Inferior parietal cortex (tissue), 1 donor: ENCODE measurements around the gene NUDT6.
"Not testable (repeated sequence)": the region's sequence is repeated elsewhere in the genome, so short reads cannot be mapped to it uniquely, and the experiment has no call there.

Experiments used
- DNase-seq: peaks from one replicate; pipeline ENCODE4 v3.0.0-alpha.2; 2016; ENCODE audit errors: extremely low spot score

Gene NUDT6, protein sequence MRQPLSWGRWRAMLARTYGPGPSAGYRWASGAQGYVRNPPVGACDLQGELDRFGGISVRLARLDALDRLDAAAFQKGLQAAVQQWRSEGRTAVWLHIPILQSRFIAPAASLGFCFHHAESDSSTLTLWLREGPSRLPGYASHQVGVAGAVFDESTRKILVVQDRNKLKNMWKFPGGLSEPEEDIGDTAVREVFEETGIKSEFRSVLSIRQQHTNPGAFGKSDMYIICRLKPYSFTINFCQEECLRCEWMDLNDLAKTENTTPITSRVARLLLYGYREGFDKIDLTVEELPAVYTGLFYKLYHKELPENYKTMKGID

DNA sequence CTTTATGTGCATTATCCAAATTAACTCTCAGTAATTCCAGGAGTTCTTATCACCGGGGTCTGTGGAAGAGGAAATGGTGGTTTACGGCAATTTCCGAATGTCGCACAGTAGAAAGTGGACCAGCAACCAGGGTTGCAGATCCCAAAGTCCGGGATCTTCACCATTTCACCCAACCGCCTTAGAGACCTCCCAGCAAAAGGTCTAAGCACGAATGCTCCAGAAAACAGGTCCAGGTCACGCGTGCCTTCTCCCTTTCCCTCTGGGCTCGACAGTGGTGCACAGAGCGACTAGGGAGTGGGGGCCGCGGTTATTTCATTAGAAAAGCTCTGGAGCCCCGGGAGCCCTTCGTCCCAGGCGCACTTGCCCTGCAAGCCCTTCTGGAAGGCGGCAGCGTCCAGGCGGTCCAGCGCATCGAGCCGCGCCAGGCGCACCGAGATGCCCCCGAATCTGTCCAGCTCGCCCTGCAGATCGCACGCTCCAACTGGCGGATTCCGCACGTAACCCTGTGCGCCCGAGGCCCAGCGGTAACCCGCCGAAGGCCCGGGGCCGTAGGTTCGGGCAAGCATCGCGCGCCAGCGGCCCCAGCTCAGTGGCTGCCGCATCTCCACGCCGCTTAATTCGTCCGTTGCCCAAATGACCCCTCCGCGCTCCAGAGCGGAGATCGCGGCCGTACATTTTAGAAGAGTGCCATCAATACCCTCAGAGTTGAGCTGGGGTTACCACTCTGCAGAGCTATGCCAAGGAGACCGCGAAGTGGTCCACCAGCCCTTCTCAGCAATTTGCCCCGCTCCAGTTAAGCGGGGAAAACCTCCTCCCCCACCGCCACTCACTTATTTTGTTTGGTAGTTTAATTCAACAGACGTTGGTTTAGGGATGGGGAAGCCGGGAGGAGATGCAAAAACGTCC lies at the start of gene NUDT6:
Gene NUDT6 (minus strand): TSS at position 627 of the 906 bp plus-strand sequence. CDS start 25 bp downstream, at position 602.
- DNase-seq: peak; percentile 79

DNA sequence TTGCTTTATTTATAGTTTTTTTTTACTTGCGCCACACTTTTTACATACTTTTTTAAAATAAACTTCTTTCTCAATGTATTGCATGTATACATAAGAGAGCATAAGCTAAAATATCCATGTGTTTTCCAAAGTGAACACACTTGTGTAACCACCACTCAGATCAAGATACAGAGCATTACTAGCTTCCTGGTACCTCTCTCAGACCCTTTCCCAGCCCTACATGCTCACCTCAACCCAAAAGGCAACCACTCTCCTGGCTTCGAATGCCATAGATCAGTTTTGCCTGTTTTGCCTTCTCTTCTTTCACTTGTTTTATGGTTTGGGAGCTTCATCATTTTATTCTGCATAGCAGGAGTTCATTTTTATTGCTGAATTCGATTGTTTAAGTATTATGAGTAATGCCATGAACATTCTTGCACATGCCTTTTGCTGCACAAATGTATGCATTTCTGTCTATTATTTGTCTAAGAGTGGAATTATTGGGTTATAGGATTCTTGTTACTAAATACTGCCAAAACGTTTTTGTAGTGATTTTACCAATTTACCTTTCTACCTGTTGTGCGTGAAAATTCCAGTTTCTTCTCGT lies 45.9 kb upstream of the NUDT6 start:
- DNase-seq: no peak

DNA sequence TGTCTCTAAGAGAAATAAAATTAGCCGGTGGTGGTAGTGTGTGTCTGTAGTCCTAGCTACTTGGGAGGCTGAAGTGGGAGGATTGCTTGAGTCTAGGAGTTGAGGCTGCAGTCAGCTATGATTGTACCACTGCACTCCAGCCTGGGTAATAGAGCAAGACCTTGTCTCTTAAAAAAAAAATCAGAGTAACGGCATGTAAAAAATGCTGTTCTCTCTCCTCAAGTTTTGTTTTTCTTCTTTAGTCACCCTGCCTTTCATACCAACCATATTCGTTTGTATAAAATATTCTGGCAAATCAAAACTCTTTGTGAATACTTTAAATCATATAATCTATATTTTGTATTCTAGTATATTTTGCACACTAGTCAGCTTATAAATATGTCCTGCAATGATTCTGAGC lies 44.8 kb upstream of the NUDT6 start:
- no peak for DNase-seq

DNA sequence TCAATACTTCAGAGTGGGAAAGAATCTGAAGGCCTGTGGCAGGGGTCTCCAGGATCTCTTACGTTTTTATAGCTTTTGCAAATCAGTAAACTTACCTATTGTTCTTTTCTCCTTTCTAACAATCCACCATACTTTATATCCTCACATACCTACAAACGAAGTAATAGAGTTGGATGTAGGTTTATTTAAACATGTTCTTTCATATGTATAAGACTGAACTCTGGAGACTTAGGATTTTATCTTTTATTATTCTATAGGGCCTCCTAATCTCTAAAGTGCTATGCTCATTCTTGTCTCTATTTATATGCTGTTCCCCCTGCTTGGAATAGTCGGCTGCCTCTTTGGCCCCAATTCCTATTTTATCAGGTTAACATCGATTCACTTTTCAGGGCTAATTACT lies 43.8 kb upstream of the NUDT6 start:
- no peak for DNase-seq

DNA sequence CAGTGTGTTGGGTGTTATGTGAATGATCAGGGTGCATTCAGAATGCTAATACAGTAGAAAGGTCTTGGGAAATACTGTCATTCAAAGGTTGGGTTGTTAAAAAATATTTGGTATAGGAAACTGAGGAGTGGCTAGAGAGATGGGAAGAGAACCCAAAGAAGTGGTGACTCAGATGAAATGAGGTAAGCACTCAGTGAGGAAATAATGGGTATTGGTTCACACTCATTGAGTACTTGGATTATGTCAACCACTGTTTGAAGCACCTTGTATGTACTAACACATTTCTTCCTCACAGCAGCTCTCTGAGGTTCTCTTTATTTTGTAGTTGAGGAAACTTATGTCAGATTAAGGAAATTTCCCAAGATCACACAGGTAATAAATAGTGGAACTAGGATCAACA lies 40.8 kb upstream of the NUDT6 start:
- DNase-seq: no peak

DNA sequence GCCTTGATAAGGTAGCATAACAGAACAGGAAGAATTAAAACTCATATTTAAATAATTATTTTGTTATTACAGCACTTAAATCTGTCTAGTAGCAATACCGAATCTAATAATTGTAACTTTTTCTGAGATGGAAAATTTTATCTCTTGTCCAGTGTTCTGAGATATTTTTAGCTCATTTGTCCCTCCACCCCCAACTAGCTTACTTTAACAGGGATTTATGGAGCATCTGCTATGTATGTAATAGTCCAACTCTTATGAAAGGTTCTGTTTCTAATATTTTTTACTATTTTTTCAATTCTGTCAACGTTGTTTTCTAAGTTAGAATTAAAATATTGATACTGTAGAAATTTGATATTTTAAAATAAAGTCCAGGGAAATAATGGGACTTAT lies 38.2 kb upstream of the NUDT6 start:
- no peak for DNase-seq

DNA sequence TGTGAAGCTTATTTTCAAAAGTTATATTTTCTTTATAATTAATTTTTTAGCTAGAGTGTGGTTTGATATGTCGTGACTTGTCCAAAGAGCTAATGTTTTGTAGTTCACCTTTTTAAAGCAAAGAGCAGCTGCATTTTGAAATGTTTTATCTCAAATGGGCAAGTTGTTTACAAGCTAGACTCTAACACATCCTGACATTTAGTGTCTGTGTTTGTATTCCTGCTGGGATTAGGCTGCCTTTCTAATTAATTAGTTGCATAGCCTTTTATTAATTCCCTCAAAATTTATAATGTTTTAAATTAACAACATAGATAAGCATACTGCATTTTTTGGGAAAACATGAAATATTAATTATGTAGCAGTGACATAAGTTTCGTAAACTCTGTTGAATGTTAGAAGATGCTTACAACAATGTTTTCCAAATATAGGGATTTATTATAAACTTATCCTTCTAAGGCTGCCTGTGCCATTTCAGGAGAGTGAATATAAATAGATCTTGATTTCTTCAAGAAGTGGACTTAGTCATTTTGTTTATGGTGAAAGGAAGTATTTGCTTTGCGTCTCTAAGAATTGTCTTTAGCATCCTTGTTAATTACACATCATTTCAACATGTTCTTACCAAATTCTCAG lies 37.7 kb upstream of the NUDT6 start:
- DNase-seq: no peak

DNA sequence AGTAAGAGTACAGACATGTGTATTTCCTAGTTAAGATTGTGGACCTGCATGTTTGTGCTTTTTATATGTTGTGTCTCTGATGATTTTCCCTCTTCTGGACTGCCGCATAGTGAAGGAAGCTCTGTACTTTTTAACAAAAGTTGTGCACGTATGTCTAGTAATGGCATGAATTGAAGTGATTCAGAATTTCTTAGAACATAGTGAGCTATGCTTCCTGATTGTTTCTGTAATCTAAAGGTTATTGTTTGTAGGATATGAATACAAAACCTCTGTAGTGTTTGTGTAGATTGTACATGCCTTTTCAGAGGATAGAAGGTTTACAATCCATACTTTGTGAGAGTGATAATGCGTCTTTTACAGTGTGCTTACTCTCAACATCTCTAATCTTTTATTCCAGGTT lies 37.0 kb upstream of the NUDT6 start:
- DNase-seq: no peak

DNA sequence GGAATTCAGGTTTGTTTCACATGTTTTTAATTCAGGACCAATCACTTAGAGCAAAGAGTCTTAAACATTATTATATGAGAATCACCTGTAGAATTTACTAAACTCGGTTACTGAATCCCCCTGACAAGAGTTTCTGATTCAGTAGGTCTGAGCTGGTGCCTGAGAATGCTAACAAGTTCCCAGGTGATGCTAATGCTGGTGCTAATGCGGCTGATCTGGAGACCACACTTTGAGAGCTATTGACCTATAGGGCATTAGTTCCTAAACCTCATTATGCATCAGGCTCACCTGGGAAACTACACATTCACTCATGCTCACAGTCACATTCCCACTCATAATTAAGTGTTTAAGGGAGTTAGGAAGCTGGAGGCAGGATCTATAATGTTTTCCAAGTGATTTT lies 36.1 kb upstream of the NUDT6 start:
- no peak for DNase-seq

DNA sequence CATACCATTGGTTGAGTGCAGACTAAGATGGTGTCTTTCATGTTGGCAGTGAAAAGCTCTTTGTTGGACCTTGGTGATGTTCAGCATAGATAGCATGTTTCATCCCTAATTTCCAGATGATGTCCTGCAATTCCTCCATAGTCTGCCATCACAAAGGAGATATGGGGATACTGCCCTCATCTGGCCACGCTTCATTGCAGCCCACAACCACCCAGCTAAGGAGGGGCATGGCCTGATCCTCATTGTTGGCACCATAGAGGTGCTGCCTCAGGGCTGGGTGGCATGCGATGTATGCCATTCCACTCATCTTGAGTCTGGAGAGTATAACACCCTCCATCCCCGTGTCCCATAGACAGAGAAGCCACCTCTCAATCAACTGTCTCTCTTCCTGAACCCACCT lies 31.5 kb upstream of the NUDT6 start:
- DNase-seq: no peak

DNA sequence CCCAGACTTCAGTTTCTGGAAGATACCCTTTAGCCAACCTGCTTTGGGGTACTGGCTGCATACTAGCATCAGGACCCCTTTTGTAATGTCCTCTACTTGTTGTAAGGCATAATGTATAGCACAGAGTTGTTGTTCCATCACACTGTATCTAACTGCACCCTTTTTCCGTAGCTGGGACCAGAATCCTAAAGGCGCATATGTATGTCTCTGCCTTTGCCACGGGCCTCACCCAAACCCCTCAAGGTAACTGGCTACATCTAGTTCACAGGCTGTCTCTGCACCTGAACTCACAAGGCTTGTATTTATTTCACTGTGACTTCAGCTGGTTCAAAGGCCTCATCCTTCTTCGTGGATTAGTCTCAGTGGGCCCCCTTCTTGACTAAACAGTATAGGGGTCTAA lies 29.6 kb upstream of the NUDT6 start:
- no peak for DNase-seq

DNA sequence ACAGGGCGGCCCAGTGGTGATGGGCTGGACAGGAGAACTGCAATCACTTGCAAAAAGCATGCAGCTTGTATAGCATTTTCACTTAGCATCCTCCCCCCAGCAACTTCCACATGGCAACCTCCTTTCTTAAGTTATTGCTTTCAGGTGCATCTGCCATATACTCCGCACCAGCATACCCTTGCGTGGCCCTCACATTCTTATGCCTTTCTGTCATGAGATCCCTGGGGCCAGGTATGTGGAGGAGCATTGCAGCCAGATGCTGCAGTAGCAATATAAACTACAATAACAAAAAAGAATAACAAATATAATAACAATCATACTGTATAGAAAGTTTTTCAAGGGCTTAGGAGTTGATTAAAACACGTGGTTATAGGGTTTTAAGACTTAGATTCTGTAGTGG lies 26.3 kb upstream of the NUDT6 start:
- no peak for DNase-seq

DNA sequence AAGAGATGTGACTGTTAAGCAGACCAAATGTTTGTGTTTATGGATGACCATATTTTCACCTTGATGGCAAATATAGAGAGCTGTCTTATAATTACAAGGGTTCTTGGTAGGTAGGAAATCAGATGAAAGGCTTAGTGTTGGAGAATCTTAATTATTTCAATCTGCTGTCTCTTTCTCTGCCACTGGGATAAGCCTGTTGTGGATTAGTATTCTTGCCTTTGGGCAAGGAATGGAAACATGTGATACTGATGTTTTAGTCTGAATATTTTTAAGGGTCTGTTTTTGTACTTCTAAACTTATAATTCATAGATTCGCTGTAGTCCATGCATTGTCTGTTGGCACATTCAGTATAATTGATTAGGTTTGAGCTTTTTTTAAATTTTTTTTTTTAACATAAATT lies 23.7 kb upstream of the NUDT6 start:
- no peak for DNase-seq

DNA sequence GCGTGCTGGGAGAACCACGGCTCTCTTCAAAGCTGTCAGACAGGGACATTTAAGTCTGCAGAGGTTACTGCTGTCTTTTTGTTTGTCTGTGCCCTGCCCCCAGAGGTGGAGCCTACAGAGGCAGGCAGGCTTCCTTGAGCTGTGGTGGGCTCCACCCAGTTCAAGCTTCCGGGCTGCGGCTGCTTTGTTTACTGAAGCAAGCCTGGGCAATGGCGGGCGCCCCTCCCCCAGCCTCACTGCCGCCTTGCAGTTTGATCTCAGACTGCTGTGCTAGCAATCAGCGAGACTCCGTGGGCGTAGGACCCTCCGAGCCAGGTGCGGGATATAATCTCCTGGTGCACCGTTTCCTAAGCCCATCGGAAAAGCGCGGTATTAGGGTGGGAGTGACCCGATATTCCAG lies 22.7 kb upstream of the NUDT6 start:
- DNase-seq: not testable (repeated sequence)

DNA sequence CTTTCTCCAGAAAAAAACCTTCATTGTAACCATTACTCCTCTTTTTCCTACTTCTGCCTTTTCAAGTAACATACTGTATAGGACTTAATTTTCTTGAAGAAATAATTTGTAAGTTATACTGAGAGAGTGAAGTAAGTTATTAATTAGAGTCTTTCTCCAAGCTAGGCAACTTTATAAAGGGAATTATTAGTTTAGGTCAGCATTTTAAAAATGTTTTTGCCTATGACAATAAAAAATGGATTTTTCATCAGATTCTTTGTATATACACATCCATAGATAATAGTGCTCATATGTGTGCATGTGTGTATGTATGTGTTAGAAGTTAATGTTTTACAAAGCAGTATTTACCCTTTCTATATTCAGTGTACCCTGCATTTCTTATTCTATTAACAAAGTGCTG lies 10.4 kb upstream of the NUDT6 start:
- DNase-seq: no peak

DNA sequence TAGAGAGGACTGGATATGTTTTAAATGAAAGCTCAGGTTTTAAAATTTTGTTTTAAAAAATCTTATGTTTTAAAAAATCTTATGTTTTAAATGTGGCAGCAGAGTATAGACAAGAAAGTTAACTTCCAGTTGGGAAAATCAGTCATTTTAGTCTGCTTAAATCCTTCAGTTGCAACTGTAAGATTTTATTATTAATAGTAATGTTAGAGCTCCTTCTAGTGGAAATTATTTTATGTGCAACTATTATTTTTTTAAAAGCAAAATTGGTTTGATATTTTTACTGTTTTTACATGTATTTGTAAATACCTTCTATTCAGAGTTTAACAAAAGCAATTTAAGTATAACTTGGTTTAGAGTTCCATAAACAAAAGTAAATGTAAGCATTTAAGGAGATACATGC lies 8.5 kb upstream of the NUDT6 start:
- DNase-seq: peak; percentile 44

DNA sequence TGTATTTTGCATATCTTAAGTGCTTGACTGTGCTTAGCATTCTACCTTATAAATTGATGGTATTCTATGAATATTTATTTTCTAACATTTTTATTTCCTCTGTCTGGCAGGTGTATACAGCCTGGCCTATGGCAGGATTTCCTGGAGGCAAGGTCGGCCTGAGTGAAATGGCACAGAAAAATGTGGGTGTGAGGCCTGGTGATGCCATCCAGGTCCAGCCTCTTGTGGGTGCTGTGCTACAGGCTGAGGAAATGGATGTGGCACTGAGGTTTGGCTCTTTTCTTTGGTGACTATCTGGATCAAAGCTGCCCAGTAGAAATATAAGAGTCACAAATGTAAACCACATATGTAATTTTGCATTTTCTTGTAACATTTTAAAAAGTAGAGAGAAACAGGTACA lies 6.5 kb upstream of the NUDT6 start:
- DNase-seq: no peak

DNA sequence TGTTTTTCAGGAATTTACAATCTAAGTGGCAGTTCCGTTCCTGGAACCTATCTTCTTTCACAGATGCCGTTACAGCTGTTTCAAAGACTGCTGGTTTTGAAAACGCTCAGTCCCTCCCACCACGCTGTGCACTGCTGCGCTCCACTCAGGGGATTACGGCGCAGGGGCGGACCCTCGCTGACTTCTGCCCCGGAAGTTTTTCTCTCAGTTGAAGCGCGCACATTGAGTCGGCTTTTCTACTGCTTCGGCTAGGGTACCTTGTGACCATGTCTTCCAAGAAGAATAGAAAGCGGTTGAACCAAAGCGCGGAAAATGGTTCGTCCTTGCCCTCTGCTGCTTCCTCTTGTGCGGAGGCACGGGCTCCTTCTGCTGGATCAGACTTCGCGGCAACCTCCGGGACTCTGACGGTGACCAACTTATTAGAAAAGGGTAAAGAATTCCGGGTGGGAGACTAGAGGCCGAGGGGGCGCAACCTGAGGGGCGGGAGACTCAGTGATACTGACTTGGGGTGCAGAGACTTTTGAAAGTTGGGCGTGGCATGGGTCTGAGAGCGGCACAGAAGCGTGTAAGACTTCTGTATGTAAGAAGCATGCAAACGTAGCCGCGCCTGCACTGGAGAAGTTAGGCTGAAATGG lies 597 bp upstream of the NUDT6 start:
- DNase-seq: peak; percentile 96

DNA sequence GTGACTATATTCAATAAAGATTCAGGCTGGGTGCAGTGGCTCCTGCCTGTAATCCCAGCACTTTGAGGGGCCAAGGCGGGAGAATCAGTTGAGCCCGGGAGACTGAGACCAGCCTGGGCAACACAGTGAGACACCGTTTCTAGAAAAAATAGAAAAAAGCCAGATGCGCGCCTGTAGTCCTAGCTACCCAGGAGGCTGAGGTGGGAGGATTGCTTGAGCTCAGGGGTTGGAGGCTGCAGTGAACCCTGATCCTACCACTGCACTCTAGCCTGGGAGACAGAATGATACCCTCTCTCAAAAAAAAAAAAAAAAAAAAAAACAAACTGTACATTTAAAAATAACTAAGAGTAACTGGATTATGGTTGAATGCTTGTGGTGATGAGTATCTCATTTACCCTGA lies 1.1 kb downstream of the NUDT6 start:
- DNase-seq: no peak

DNA sequence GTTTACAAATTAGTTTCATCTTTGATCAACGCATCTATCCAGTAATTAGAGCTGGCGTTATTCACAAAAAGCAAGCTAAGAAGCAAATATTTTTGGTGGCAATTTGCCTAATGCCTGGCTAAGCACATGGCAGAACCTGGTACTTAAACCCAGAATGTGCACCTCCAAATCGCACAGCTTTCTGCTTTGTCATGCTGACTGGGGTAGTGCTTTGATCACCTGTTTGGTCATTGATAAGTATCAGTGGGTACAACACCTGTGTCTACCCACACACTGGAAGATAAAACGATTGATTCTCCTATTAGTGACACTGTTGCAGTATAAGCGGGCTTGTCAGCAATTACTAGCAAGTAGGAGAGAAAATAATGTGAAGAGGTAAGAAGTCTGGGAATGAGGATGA lies 1.9 kb downstream of the NUDT6 start:
- DNase-seq: no peak

DNA sequence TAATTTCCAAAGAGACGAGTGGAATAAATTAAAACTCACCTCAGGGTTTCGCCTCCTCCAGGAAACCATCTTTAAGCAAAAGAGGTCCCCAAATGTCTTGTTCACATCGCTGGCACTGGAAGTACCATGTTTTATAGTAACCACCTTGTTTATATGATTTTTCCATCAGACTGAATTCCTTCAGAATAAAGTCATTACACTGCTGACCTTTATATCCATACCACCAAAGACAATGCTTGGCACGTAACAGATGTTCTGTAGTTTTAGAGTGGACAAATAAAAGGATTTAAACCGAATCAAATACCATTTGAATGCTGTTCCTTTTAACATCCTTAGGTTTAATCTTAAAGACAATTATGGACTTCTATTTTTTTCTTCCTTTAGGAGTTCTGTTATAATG lies 4.7 kb downstream of the NUDT6 start:
- no peak for DNase-seq

DNA sequence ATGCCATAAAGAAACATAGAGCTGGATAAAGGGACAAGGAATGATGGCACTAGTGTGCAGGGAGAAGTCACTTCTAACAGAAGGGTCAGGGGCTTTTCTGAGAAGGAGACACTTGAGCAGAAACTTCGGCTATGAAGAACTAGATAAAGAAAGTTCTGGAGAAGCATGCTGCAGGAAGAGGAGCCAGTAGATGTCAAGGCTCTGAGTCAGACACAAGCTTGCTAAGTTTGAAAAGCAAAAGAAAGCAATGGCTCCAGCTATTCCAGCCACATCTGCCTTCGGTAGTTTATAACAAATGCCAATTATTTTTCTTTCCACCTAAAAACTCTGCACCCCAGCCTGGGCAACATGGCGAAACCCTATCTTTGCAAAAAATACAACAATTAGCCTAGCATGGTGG lies 7.5 kb downstream of the NUDT6 start:
- DNase-seq: no peak
